K562 (cell line): ENCODE data around the gene SHISAL1. TPM values are rescaled to one million over a fixed set of nuclear protein-coding genes. Genes with fewer than 3 reads are reported as not detected.

ENCODE experiments used
- ATAC-seq: fragments of 200-7000 bp; cut with Tn5 transposase; 3 replicates; pipeline ENCODE4 v1.9.1; 2020; ENCODE audit warnings: moderate library complexity
- BruUV-seq: library from RNA; stranded (reverse); fragments of 400-500 nt; replicated peaks from 2 replicates; lab custom pipeline; 2021; lab: Mats Ljungman, UMichigan
- CTCF ChIA-PET: fragments of 300-600 bp; formaldehyde crosslinking; extraction: SDS; loops from one replicate; lab custom pipeline; 2021; ENCODE audit warnings: low intra/inter-chr PET ratio; lab: Yijun Ruan, JAX
- POLR2A ChIA-PET: fragments of 300-600, 350-650 bp; sonication (Branson Sonifier 250); formaldehyde crosslinking; extraction: SDS; loops from one replicate; lab custom pipeline; 2021; ENCODE audit warnings: antibody characterized with exemption, inconsistent platforms; lab: Yijun Ruan, JAX
- DNase-seq, 4 experiments: peaks; one replicate each; pipeline versions ENCODE4 v3.0.0 to v3.0.0-alpha.2; 2011 to 2018; ENCODE audit warnings: low spot score in 3 of 4, mixed read lengths in 3 of 4; ENCODE audit errors: extremely low read depth in 1 of 4
- FAIRE-seq: peaks from 2 replicates; lab custom pipeline; 2011; peaks lifted over from hg19 to GRCh38; lab: Jason Lieb, UNC
- H2AFZ ChIP-seq: 2 replicates; pipeline ENCODE4 v1.6.0; 2011; ENCODE audit warnings: low read depth, low read length, control low read depth, inconsistent platforms
- H3K27ac ChIP-seq: fragments of 200-600 bp; 3 replicates; pipeline ENCODE4 v1.8.0; 2011; ENCODE audit warnings: low read depth, mild to moderate bottlenecking, control low read depth, inconsistent platforms, low read length, moderate library complexity, mixed read lengths; ENCODE audit errors: extremely low read depth
- H3K27me3 ChIP-seq, 2 experiments: fragments of 300-600 bp in 1 of 2; 2 replicates in 1 of 2; 3 replicates in 1 of 2; pipeline versions ENCODE4 v1.6.0 to v1.8.0; 2011; ENCODE audit warnings: inconsistent platforms in 2 of 2, low read length in 2 of 2, mild to moderate bottlenecking in 1 of 2, mixed read lengths in 1 of 2, moderate library complexity in 1 of 2; ENCODE audit not compliant: control insufficient read depth in 2 of 2, insufficient read depth in 2 of 2
- H3K36me3 ChIP-seq: fragments of 300-600 bp; 3 replicates; pipeline ENCODE4 v1.8.0; 2011; ENCODE audit warnings: mild to moderate bottlenecking, low read length, inconsistent platforms; ENCODE audit not compliant: control insufficient read depth, insufficient read depth
- H3K4me1 ChIP-seq, 2 experiments: fragments of 200-600 bp in 1 of 2; replicated peaks in 1 of 2; 2 replicates in 1 of 2; 3 replicates in 1 of 2; pipeline versions ENCODE4 v1.5.1 to v1.8.0; 2011; ENCODE audit warnings: inconsistent platforms in 2 of 2, low read length in 2 of 2, mild to moderate bottlenecking in 1 of 2, mixed read lengths in 1 of 2, moderate library complexity in 1 of 2; ENCODE audit not compliant: control insufficient read depth in 2 of 2, insufficient read depth in 2 of 2
- H3K4me2 ChIP-seq: 2 replicates; pipeline ENCODE4 v1.6.1; 2011; ENCODE audit warnings: low read length, control low read depth, inconsistent platforms, mixed read lengths; ENCODE audit not compliant: insufficient read depth
- H3K4me3 ChIP-seq: fragments of 200-600 bp; sonication (generic), shearing (Covaris generic); 2 replicates; pipeline ENCODE4 v1.5.1; 2016; ENCODE audit warnings: control low read depth, inconsistent platforms
- H3K79me2 ChIP-seq: fragments of 200-600 bp; 3 replicates; pipeline ENCODE4 v1.8.0; 2011; ENCODE audit warnings: low read length, inconsistent platforms; ENCODE audit not compliant: control insufficient read depth, insufficient read depth
- H3K9ac ChIP-seq, 2 experiments: 2 replicates each; pipeline versions ENCODE4 v1.6.0 to v1.6.1; 2011; ENCODE audit warnings: low read depth in 2 of 2, low read length in 2 of 2, control low read depth in 1 of 2, inconsistent platforms in 1 of 2, mild to moderate bottlenecking in 1 of 2, mixed read lengths in 1 of 2; ENCODE audit not compliant: insufficient read depth in 1 of 2
- H3K9me1 ChIP-seq: one replicate; pipeline ENCODE4 v1.6.0; 2011; ENCODE audit warnings: inconsistent platforms, mild to moderate bottlenecking, low read length, moderate library complexity; ENCODE audit not compliant: control insufficient read depth, insufficient read depth
- H3K9me3 ChIP-seq: replicated peaks from 2 replicates; pipeline ENCODE4 v1.5.1; 2011; ENCODE audit warnings: low read depth, low read length, inconsistent platforms; ENCODE audit not compliant: control insufficient read depth, insufficient read depth
- H4K20me1 ChIP-seq: replicated peaks from 2 replicates; pipeline ENCODE4 v1.6.1; 2011; ENCODE audit warnings: low read length, inconsistent platforms, mixed read lengths; ENCODE audit not compliant: control insufficient read depth, insufficient read depth
- RNF2 ChIP-seq: sonication (generic); IDR thresholded peaks from 2 replicates; pipeline ENCODE4 v1.6.1; 2016
- SMARCC2 ChIP-seq: fragments of 450-650 bp; IDR thresholded peaks from 2 replicates; pipeline ENCODE4 v1.6.1; 2017; ENCODE audit warnings: antibody characterized with exemption, moderate library complexity, mild to moderate bottlenecking, low read depth
- ZFP1 ChIP-seq: fragments of 450-650 bp; formaldehyde crosslinking; IDR thresholded peaks from 2 replicates; pipeline ENCODE4 v1.4.0; 2020; ENCODE audit warnings: mild to moderate bottlenecking, mixed read lengths
- ZNF140 ChIP-seq: fragments of 250-450 bp; sonication (Bioruptor Pico); IDR thresholded peaks from 2 replicates; pipeline ENCODE4 v1.8.0; 2021; ENCODE audit warnings: moderate library complexity, mild to moderate bottlenecking, inconsistent platforms
- WGBS: fragments of 100-300 bp; shearing (Covaris generic); methylation state at CpG from one replicate; pipeline ENCODE4 v1.1.6; 2016; ENCODE audit warnings: low coverage, mixed read lengths; ENCODE audit not compliant: insufficient coverage; ENCODE audit errors: missing lambda C conversion rate; 5-methylcytosine and 5-hydroxymethylcytosine counted together
- in situ Hi-C: fragments of 300-500 bp; cut with MboI; formaldehyde crosslinking; loops from 4 replicates; pipeline ENCODE4 v1.15.0; 2018; ENCODE audit warnings: inconsistent platforms, mixed read lengths
- intact Hi-C: fragments of 100-400 bp; cut with micrococcal nuclease; formaldehyde crosslinking; loops from 2 replicates; pipeline ENCODE4 v1.14.2; 2022
- polyA plus RNA-seq, 8 experiments: library from polyadenylated mRNA; depleted of rRNA in 4 of 8; stranded (reverse) in 5 of 8; unstranded in 3 of 8; fragments of >200 nt; fragmentation: Nextera tagmentation in 2 of 8; fragmentation: Illumina TruSeq in 1 of 8; extraction: Ambion mirVana in 2 of 8; extraction: Trizol in 1 of 8; gene quantifications; 2 replicates each; pipeline versions ENCODE4 v1.2.1 to v1.2.3, GENCODE V29; 2011 to 2014; ENCODE audit warnings: inconsistent platforms in 1 of 8, missing spikeins in 1 of 8
- total RNA-seq, 7 experiments: library from RNA; depleted of rRNA in 6 of 7; stranded (reverse); fragments of >200 nt in 6 of 7; fragmentation: Illumina TruSeq in 2 of 7; extraction: Trizol in 2 of 7; gene quantifications; 2 replicates each; pipeline versions ENCODE4 v1.2.1 to v1.2.3, GENCODE V29; 2011 to 2021; ENCODE audit warnings: low replicate concordance in 1 of 7
- TF ChIP-seq, protein P1 (sequence below): sonication (generic); formaldehyde crosslinking; IDR thresholded peaks from 2 replicates; pipeline ENCODE4 v1.8.0; 2022; ENCODE audit warnings: mild to moderate bottlenecking, missing genetic modification reagents

The SHISAL1 gene
- total and polyA plus RNA-seq, 9 of the 15 experiments (the other 6 are each of a cell fraction or from before 2014, with no cell fraction given): not detected

DNA sequence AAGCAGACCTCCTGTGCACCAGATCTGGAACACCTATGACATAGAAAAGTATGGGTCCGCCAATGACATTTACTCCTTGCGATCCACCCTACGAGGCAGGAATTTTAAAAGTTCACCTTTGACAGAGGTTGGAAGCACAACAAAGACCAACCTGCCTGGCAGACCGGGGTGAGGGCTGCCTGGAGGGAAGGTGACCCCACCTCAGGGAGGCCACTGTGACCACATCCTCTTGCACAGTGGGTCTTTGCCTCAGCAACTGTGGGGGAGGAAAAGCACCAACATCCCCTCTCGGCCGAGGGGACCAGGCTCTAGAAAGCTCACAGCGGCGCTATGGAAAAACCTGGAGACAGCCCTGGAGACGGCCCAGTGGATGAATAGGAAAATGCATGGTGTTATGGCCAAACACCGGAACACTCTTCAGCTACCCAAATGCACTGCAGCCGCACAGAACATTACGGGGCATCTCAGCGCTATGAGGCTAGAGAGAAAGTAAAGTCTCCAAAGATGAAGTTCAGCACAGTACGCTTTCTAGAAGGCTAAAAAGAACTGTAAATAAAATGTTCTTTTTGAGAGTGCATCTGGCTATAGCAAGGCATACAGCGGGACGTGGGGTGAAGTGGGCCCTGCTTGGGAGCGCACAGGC is 1.8 kb upstream of the SHISAL1 start (continued):
- TF ChIP-seq RNF2 (no peak), SMARCC2 (no peak), ZNF140 (CRISPR knock-in tag) (no peak)

DNA sequence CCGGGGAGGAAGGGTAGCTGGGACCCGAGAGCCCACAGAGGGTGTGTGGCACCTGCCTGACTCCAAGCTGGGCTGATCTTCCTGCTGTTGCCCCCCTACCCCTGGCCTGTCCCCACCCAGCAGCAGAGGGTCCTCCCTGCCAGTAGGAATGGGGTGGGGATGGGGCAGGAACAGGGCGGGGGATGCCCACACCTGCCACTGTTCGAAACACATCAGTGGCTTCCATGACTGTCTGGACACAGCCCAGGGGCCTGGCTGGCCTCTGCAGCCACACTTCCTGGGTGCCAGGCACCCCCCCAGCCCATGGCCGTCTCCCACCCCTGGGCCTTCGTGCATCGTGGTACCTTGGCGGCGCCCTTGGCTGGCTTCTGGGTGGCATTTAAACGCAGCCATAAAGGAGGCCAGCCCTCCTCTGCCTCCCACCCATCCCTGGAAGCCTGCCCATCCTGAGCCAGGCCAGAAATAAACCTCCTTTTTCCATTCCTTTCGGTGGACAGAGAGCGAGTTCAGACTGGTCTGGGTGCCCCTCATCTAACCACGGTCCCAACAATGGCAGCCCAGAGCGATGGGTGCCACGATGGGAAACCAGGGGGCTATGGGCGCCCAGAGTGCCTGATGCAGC is 745 bp upstream of the SHISAL1 start:
- in situ Hi-C loops: no loop called here

More for the DNA sequence above, 745 bp upstream of the SHISAL1 start:
- ChIA-PET CTCF (no interaction called here), POLR2A (no interaction called here)
- FAIRE-seq: no peak
- Histone ChIP-seq H3K36me3 (no peaks in the 10 kb centered on the region), H3K4me2 (no peak overlapping the region), H3K27ac (no peak overlapping the region), H3K79me2 (no peaks in the 10 kb centered on the region), H4K20me1 (0 out of 2 replicates have a peak, but pooled peaks cover 7% of the 10 kb centered on the region), H3K9ac (no peak overlapping the region), H3K9me3 (no peaks in the 10 kb centered on the region), H3K4me3 (no peak overlapping the region), H2AFZ (no peak overlapping the region), H3K27me3 (peaks cover 2 to 22% of the 10 kb centered on the region in 2 experiments; a peak in 2 of 5 replicates), H3K4me1 (no peaks in the 10 kb centered on the region), H3K9me1 (no peaks in the 10 kb centered on the region)
- intact Hi-C loops: no loop called here
- no peak for TF ChIP-seq ZFP1 (CRISPR knock-in tag)
- TF ChIP-seq, protein P1, sequence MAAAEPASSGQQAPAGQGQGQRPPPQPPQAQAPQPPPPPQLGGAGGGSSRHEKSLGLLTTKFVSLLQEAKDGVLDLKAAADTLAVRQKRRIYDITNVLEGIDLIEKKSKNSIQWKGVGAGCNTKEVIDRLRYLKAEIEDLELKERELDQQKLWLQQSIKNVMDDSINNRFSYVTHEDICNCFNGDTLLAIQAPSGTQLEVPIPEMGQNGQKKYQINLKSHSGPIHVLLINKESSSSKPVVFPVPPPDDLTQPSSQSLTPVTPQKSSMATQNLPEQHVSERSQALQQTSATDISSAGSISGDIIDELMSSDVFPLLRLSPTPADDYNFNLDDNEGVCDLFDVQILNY (CRISPR knock-in tag): no peak
- no TSS peak for BruUV-seq
- no peak for DNase-seq
- WGBS: 0% methylated on average over 7 of the region's 16 CpGs
- ATAC-seq: no peak
